ENCODE data around the gene SOX30. TPM values are rescaled to one million over a fixed set of nuclear protein-coding genes. Genes with fewer than 3 reads are reported as not detected.

SOX30 gene
- 0.06 to 0.09 TPM in 2 of 5 replicates, not detected in the others for total RNA-seq (2022; extraction: Qiagen RNA extraction; ENCODE audit: low read depth)

GRCh38 chr5:157652377-157652692 lies at the start of gene SOX30:
SOX30 (minus strand) TSS chr5:157652438; CDS start chr5:157652078, 360 bp downstream.

GRCh38 chr5:157670662-157671591 lies 18.7 kb upstream of the SOX30 start, which contains the start of gene C5orf52:
C5orf52 (plus strand) TSS chr5:157671533; CDS start chr5:157671615, 82 bp downstream.

Other genes with a start within 250 kb of the SOX30 start
- 9.5 to 13.6 TPM (median 11.6 TPM) in 5 replicates for gene NIPAL4, start 192.2 kb downstream of the SOX30 start, total RNA-seq (2022; extraction: Qiagen RNA extraction; ENCODE audit: low read depth)
- gene ADAM19, start 76.7 kb downstream of the SOX30 start, total RNA-seq (2022; extraction: Qiagen RNA extraction; ENCODE audit: low read depth), result 13.9 to 19.9 TPM (median 17.9 TPM) in 5 replicates
- not detected in 5 replicates for gene C5orf52, start 19.1 kb upstream of the SOX30 start, total RNA-seq (2022; extraction: Qiagen RNA extraction; ENCODE audit: low read depth)
- gene THG1L, start 79.0 kb upstream of the SOX30 start, total RNA-seq (2022; extraction: Qiagen RNA extraction; ENCODE audit: low read depth), result 26.2 to 36.1 TPM (median 29.3 TPM) in 5 replicates
- 1.9 to 3.6 TPM (median 3.0 TPM) in 5 replicates for gene LSM11, start 91.3 kb upstream of the SOX30 start, total RNA-seq (2022; extraction: Qiagen RNA extraction; ENCODE audit: low read depth)
- 68.3 to 79.8 TPM (median 77.8 TPM) in 5 replicates for gene CLINT1, start 206.7 kb upstream of the SOX30 start, total RNA-seq (2022; extraction: Qiagen RNA extraction; ENCODE audit: low read depth)